Activated CD4-positive, CD25-positive, alpha-beta regulatory T cell treated with anti-CD3 and anti-CD28 coated beads, Interleukin-2, amount 50 U/mL, for 16 hours (primary cell): ENCODE data around the gene PCGF6.
"Not testable (repeated sequence)": the region's sequence is repeated elsewhere in the genome, so short reads cannot be mapped to it uniquely, and the experiment has no call there.

Experiments
- DNase-seq: peaks from one replicate; pipeline ENCODE4 v3.0.0-alpha.2; 2020; ENCODE audit warnings: low read depth, low spot score

PCGF6 gene

GRCh38 chr10:103327906-103328305 lies 23.0 kb downstream of the PCGF6 start:
- DNase-seq = no peak

DNA sequence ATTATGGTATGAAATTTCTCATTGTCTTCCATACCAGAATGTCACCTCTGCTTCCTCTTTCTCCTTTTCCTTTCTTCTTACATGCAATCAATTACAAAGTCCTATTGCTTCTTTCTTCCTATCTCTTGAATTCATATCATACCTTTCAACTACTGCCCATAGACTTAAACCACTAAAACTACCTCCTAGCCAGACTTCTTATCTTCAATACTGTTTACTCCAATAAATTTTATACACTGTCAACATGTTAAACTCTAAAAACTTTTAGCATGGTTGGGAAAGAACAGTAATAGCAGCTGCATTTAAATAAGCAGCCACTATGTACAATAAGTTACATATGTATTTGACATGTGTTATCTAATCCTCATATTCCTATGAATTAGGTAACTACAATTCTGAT lies 34.9 kb downstream of the PCGF6 start:
- DNase-seq = no peak

DNA sequence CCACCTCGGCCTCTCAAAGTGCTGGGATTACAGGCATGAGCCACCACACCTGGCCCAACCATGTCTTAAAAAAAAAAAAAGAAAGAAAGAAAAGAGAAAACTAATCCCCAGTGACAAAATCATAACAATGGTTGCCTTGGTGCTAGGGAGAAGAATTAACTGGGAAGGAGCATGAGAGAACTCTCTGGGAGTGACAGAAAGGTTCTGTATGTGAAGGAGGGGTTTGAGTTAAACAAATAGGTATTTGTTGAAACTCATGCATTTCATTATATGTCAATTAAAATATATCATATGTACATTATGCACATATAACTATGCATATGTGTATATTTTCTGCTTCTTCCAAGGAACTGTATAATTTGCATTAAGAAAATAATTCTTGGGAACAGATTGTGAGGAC lies 40.7 kb downstream of the PCGF6 start:
- no peak for DNase-seq

DNA sequence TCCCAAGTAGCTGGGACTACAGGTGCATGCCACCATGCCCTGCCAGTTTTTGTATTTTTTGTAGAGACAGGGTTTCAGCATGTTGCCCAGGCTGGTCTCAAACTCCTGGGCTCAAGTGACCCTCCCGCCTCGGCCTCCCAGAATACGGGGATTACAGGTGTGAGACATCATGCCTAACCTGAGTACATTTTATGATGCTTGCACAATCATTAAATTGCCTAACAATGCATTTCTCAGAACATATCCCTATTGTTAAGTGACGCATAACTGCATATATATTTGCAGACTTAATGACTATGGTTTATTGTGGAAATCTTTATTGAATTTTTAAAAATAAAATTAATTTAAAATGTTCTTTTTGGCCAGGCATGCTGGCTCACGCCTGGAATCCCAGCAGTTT lies 43.3 kb downstream of the PCGF6 start:
- no peak for DNase-seq

DNA sequence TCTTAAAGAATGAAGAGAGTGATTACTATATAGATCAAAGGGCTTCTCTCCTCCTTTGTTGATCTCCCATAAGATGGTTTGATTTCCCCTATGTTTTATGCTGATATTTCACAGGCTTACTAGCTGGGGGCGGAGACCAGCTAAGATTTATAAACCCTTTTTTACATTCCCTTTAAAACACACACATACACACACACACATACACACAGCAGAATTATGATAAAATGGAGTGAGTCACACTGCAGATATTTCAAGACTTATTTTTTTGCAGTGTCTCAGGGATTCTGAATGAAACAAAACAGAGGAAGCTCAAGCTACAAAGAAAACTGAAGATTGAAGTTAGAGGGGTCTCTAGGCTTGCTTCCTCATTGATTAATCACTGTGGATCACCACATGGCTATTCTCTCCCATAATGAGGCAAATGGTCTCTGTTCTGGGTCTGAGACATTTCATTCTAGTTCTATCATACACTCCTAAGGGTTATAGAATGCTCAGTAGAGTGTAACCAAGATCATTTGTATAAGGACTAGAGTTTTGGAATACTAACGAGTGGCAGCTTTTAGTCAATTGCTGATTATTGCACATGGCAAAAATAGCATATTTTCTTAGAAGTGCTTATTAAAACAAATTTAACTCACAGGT lies 55.4 kb downstream of the PCGF6 start:
- DNase-seq = no peak

DNA sequence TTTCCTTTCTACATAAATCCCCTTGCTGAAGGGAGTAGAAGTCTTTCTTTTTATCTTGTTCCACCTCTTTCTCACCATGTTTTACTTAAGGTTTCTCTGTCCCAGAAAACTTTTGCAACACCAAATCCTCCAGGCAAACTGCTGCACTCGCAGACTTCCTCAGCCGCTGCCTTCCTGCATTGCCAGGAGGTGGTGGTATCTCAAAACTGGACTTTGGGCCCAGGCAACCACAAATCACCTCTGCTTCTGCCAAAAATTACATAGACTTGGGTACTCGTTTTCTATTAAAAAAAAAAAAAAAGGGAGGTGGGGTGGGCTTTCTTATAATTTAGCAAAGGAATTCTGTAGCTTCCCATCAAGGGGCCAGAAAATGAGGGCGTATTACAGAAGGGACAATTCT lies 59.4 kb downstream of the PCGF6 start:
- no peak for DNase-seq

DNA sequence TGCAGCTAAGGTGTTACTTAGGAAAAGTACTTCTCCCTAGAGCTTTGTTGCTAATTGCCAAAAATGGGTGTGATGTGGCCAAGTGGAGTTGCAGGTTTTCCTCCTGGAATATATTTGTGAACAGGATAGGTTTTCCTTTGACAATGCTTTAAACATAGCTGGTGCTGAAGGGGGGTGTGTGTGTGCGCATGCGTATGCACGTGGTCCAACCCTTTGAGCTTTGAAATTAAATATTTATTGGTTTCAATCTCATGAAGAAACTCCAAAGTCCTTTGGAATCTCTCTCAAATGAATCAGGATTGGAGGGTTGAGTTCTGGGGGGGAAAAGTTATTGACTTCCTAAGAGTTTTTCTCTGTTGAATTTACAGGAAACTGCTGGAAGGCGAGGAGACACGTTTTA lies 62.9 kb downstream of the PCGF6 start:
- no peak for DNase-seq

- no peak for DNase-seq
Measured at GRCh38 chr10:103284170-103284569, 66.8 kb downstream of the PCGF6 start.

- no peak for DNase-seq
Measured at GRCh38 chr10:103282961-103283360, 68.0 kb downstream of the PCGF6 start.

DNA sequence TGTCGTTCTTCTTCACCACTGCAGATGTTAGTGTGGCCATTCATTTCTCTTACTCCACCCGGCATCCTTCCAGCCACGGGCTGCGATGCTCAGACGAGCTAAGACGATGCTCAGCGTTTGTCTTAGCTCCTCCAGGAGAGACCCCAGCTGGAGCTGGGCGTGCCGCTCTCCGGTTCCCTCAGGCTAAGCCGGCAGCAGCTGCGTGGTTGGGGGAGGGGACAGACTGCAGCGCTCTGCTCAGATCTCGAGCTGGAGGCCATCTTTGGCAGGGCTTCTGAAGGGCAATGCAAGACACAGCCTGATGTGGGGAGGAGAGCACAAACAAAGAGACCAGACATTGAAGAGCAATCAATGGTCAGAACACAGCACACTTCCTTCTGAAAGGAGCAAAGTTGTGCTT lies 69.2 kb downstream of the PCGF6 start:
- DNase-seq = no peak

DNA sequence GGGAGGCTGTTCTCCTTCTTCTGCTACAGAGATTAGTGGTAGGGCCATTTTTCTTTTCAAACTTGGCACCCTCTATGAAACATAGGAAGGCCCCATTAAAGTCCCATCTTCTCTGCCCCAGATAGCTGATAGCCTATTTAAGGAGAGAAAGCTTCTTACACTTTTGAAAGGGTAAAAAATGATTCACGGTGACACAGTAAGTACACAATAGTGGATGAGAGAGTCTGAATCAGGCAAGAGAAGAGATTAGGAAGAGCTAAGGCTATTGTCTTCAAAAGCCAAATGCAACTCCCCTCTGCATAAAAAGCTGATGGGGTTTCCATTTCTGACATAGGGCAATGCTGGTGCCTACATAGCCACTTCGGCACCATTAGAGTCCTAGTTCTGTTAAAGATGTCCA lies 70.4 kb downstream of the PCGF6 start:
- no peak for DNase-seq

DNA sequence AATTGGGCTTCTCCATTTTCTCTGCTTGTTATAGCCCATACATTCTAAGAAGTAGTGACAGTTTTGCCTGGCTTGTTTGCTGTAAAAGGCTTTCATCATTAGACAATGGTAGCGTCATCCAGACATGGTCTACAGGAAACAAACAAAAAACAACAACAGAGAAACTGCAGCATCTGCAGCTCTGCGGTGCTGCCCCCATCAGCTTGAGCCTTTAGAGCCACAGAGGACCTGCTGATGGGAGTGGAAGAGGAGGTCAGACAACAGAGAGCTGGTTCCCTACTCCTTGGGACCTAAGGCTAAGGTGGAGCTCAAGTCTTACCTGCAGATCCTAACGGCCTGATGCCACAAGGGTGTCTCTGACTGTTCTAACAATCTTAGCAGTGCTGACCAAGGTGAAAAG lies 70.9 kb downstream of the PCGF6 start:
- no peak for DNase-seq

- no peak for DNase-seq
Measured at GRCh38 chr10:103278862-103279298, 72.1 kb downstream of the PCGF6 start.

GRCh38 chr10:103278537-103278823 lies 72.5 kb downstream of the PCGF6 start:
- DNase-seq = no peak

DNA sequence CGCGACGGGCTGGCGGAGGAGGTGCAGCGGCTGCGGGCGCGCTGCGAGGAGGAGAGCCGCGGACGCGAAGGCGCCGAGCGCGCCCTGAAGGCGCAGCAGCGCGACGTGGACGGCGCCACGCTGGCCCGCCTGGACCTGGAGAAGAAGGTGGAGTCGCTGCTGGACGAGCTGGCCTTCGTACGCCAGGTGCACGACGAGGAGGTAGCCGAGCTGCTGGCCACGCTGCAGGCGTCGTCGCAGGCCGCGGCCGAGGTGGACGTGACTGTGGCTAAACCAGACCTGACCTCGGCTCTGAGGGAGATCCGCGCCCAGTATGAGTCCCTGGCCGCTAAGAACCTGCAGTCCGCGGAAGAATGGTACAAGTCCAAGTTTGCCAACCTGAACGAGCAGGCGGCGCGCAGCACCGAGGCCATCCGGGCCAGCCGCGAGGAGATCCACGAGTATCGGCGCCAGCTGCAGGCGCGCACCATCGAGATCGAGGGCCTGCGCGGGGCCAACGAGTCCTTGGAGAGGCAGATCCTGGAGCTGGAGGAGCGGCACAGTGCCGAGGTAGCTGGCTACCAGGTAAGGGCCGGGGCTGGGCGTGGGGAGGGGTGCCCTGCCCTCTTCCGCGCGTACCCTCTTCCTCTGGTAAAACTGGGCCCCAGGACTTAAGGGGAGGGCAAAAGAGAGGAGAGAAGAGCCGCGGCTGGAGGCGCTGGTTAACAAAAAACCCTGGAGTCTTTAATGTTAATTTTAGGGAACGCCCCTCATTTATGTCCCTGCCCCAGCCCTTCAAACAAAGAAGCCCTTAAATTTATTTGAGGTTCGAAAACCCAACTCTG lies 73.0 kb downstream of the PCGF6 start:
- no peak for DNase-seq

DNA sequence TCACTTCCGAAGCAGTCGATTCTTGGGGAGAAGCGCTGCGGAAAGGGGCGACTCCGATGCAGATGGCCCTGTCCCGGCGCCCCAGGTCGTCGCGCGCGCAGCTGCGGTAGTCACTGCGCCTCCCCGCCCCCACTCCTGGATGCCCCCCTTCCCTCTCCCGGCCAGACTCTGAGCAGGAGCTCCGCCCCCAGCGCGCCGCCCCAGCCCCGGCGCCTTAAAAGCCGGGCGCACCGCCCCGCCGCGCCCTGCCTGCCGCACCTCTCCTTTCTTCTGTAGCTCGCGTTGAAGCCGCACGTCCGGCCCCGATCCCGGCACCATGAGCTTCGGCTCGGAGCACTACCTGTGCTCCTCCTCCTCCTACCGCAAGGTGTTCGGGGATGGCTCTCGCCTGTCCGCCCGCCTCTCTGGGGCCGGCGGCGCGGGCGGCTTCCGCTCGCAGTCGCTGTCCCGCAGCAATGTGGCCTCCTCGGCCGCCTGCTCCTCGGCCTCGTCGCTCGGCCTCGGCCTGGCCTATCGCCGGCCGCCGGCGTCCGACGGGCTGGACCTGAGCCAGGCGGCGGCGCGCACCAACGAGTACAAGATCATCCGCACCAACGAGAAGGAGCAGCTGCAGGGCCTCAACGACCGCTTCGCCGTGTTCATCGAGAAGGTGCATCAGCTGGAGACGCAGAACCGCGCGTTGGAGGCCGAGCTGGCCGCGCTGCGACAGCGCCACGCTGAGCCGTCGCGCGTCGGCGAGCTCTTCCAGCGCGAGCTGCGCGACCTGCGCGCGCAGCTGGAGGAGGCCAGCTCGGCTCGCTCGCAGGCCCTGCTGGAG lies 73.8 kb downstream of the PCGF6 start, which contains the start of gene INA:
TSS of gene INA (plus strand) at position 243 of the 817 bp plus-strand sequence. CDS start at position 317, 74 bp downstream.
- no peak for DNase-seq

- no peak for DNase-seq
Measured at GRCh38 chr10:103276251-103276895, 74.6 kb downstream of the PCGF6 start.

DNA sequence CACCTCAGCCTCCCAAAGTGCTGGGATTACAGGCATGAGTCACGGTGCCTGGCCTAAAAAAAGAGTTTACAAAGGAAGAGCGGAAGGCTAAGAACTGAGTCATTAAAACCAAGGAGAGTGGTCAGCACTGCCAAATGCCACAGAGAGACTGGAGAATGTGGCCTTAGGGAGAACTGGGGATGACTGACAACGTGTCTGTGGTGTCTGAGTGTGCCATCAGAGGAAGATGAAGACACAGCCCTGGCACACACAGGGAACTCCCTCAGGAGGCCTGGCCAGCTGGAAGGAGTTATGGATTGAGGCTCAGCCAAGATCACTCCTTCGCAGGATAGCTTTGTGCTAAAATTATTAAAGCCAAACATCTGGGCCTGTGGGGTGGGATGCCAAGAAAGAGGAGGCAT lies 77.9 kb downstream of the PCGF6 start:
- no peak for DNase-seq

DNA sequence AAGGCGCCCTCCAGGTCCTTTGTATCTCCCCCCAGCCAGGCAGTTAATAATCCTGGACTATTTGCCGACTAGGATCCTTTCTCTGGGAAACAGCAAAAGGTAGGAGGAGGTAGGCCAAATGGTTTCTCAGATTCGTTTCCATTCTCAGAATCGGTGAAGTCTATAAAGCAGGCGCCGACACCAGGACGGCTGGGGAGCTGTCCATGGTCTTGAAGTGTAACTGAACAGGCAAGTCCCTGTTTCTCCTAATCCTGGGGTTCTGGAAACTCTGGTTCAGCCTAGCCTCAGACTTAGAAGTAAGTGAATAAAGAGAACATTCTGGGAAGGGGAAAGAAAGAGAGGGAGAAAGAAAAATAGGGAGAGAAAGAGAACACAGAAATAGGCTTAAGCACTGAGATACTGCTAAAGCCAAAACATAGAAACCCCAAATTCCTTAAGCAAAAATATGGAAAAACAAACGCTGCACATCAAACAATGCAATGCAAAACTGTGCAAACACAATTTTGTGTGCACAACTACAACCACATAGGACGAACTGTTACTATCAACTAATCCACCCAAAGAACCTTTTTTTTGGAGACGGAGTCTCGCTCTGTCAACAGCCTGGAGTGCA lies 85.1 kb downstream of the PCGF6 start:
- no peak for DNase-seq

DNA sequence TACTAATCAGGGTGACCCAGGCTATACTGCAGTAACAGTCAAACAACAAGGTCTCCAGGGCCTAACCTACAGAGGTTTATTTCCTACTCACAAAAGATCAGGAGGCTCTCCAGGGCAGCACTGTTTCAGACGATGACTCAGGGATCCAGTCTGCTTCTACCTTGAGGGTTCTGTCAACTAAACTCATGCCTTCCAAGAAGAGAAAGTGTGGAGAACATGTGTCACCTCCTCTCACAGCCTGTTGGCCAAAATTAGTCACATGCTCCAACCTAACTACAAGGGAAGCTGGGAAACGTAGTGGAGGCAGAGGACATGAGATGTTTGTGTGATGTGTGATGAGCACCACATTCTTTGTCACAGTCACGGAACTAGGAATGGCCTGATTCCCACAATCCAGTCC lies 88.7 kb downstream of the PCGF6 start:
- DNase-seq = no peak

GRCh38 chr10:103259989-103260388 lies 91.0 kb downstream of the PCGF6 start:
- no peak for DNase-seq

DNA sequence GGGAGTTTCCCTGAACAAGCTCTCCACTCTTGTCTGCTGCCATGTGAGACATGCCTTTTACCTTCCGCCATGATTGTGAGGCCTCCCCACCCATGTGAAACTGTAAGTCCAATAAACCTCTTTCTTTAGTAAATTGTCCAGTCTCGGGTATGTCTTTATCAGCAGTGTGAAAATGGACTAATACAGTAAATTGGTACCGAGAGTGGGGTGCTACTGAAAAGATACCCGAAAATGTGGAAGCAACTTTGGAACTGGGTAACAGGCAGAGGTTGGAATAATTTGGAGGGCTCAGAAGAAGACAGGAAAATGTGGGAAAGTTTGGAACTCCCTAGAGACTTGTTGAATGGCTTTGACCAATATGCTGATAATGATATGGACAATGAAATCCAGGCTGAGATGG lies 92.0 kb downstream of the PCGF6 start:
- not testable (repeated sequence) for DNase-seq
